Ishikawa (cell line): Measurements from ENCODE around the gene PHLDB2.

ENCODE experiments used
- CEBPB ChIP-seq: IDR thresholded peaks from 2 replicates; pipeline ENCODE4 v1.6.1; 2012
- CREB1 ChIP-seq: IDR thresholded peaks from 2 replicates; pipeline ENCODE4 v1.6.1; 2012; ENCODE audit warnings: low read depth
- EP300 ChIP-seq: IDR thresholded peaks from 2 replicates; pipeline ENCODE4 v1.6.1; 2012; ENCODE audit warnings: borderline replicate concordance
- FOXM1 ChIP-seq: IDR thresholded peaks from 2 replicates; pipeline ENCODE4 v1.6.1; 2012; ENCODE audit warnings: low read depth, borderline replicate concordance
- MAX ChIP-seq: IDR thresholded peaks from 2 replicates; pipeline ENCODE4 v1.6.1; 2012
- NFIC ChIP-seq: IDR thresholded peaks from 2 replicates; pipeline ENCODE4 v1.6.1; 2012
- RAD21 ChIP-seq: IDR thresholded peaks from 2 replicates; pipeline ENCODE4 v1.6.1; 2012; ENCODE audit warnings: low read depth
- TAF1 ChIP-seq: IDR thresholded peaks from 2 replicates; pipeline ENCODE4 v1.6.1; 2012; ENCODE audit warnings: low read depth, mild to moderate bottlenecking
- TCF12 ChIP-seq: IDR thresholded peaks from 2 replicates; pipeline ENCODE4 v1.6.1; 2012; ENCODE audit warnings: low read depth
- TF ChIP-seq, protein P1 (sequence below): IDR thresholded peaks from 2 replicates; pipeline ENCODE4 v1.6.1; 2012
- TF ChIP-seq, protein P2 (sequence below): IDR thresholded peaks from 2 replicates; pipeline ENCODE4 v1.6.1; 2012; ENCODE audit warnings: low read depth, mild to moderate bottlenecking

DNA sequence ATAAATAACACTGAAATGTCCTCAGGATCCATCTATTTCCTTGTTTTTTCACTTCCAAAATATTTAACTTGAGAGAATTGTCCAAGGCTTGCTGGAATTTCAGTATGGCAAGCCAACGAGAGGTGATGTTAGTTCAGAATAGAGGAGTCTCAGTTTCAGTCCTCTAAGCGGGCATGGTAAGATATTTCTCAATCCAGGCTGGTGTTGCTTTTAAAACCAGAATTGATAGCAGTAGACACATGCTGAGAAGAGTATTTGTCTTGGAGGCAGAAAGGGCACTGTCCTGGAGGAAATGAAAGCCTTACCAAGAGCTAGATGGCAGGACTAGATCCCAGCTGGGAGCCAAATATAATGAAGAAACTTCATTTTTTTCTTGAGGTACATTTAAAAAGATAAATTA lies 23.1 kb downstream of the PHLDB2 start:
- TF ChIP-seq TCF12 (no peak), MAX (no peak), CEBPB (no peak), EP300 (no peak), TAF1 (no peak), CREB1 (no peak), FOXM1 (no peak), RAD21 (no peak), NFIC (no peak)
- TF ChIP-seq, protein P1, sequence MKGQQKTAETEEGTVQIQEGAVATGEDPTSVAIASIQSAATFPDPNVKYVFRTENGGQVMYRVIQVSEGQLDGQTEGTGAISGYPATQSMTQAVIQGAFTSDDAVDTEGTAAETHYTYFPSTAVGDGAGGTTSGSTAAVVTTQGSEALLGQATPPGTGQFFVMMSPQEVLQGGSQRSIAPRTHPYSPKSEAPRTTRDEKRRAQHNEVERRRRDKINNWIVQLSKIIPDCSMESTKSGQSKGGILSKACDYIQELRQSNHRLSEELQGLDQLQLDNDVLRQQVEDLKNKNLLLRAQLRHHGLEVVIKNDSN: no peak
- TF ChIP-seq, protein P2, sequence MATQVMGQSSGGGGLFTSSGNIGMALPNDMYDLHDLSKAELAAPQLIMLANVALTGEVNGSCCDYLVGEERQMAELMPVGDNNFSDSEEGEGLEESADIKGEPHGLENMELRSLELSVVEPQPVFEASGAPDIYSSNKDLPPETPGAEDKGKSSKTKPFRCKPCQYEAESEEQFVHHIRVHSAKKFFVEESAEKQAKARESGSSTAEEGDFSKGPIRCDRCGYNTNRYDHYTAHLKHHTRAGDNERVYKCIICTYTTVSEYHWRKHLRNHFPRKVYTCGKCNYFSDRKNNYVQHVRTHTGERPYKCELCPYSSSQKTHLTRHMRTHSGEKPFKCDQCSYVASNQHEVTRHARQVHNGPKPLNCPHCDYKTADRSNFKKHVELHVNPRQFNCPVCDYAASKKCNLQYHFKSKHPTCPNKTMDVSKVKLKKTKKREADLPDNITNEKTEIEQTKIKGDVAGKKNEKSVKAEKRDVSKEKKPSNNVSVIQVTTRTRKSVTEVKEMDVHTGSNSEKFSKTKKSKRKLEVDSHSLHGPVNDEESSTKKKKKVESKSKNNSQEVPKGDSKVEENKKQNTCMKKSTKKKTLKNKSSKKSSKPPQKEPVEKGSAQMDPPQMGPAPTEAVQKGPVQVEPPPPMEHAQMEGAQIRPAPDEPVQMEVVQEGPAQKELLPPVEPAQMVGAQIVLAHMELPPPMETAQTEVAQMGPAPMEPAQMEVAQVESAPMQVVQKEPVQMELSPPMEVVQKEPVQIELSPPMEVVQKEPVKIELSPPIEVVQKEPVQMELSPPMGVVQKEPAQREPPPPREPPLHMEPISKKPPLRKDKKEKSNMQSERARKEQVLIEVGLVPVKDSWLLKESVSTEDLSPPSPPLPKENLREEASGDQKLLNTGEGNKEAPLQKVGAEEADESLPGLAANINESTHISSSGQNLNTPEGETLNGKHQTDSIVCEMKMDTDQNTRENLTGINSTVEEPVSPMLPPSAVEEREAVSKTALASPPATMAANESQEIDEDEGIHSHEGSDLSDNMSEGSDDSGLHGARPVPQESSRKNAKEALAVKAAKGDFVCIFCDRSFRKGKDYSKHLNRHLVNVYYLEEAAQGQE: no peak
